B cell (primary cell): ENCODE results near the gene CCDC97. TPM values are rescaled to one million over a fixed set of nuclear protein-coding genes. Genes with fewer than 3 reads are reported as not detected.
A peak's percentile ranks its signal among the peaks of the same experiment; 100 is the strongest.

Source experiments
- ATAC-seq: fragments of 200-7000 bp; cut with Tn5 transposase; one replicate; pipeline ENCODE4 v1.10.0; 2021; ENCODE audit warnings: low read depth, mild to moderate bottlenecking, moderate number of reproducible peaks, moderate library complexity
- CTCF ChIA-PET: fragments of 350-600 bp; sonication (Branson Sonifier 250); formaldehyde crosslinking; loops from one replicate; lab custom pipeline; 2021; ENCODE audit warnings: antibody characterized with exemption, inconsistent platforms; lab: Charles Lee
- POLR2A ChIA-PET: fragments of 350-600 bp; sonication (Branson Sonifier 250); formaldehyde crosslinking; loops from one replicate; lab custom pipeline; 2021; ENCODE audit warnings: antibody characterized with exemption; lab: Charles Lee
- DNase-seq: peaks from one replicate; pipeline ENCODE4 v3.0.0; 2013
- H2AFZ ChIP-seq: 2 replicates; pipeline ENCODE4 v1.6.1; 2012; ENCODE audit warnings: mild to moderate bottlenecking, low read depth, low read length; ENCODE audit not compliant: insufficient read depth, poor library complexity, severe bottlenecking
- H3K27ac ChIP-seq, 2 donors: 1 replicate in 1 of 2; 2 replicates in 1 of 2; pipeline ENCODE4 v1.5.1; 2012 to 2013; ENCODE audit warnings: low read length in 2 of 2, mild to moderate bottlenecking in 2 of 2, moderate library complexity in 1 of 2
- H3K27me3 ChIP-seq, 4 experiments: fragments of 200-600 bp in 1 of 4; sonication (generic) in 1 of 4; replicated peaks in 1 of 4; 1 replicate in 2 of 4; 2 replicates in 2 of 4; pipeline versions ENCODE4 v1.6.1 to v1.7.0; 2013 to 2016; ENCODE audit warnings: low read length in 3 of 4, mild to moderate bottlenecking in 2 of 4, mixed read lengths in 1 of 4, moderate library complexity in 1 of 4; ENCODE audit not compliant: insufficient read depth in 4 of 4, control insufficient read depth in 3 of 4; ENCODE audit errors: control extremely low read depth in 1 of 4
- H3K36me3 ChIP-seq, 2 experiments: replicated peaks in 1 of 2; 1 replicate in 1 of 2; 2 replicates in 1 of 2; pipeline versions ENCODE4 v1.6.1 to v1.7.1; 2013; ENCODE audit warnings: low read length in 1 of 2; ENCODE audit not compliant: insufficient read depth in 2 of 2, control insufficient read depth in 1 of 2; ENCODE audit errors: control extremely low read depth in 1 of 2, extremely low read depth in 1 of 2
- H3K4me1 ChIP-seq, 2 donors: fragments of 200-600 bp in 1 of 2; sonication (generic) in 1 of 2; 1 replicate in 1 of 2; 2 replicates in 1 of 2; pipeline versions ENCODE4 v1.5.1 to v1.6.1; 2013 to 2017; ENCODE audit warnings: low read length in 2 of 2; ENCODE audit not compliant: control insufficient read depth in 2 of 2, insufficient read depth in 2 of 2
- H3K4me2 ChIP-seq: replicated peaks from 2 replicates; pipeline ENCODE3; 2012; ENCODE audit warnings: mild to moderate bottlenecking, low read depth, low read length; ENCODE audit not compliant: poor library complexity, severe bottlenecking
- H3K4me3 ChIP-seq, 5 experiments: fragments of 200-600 bp in 1 of 5; sonication (generic) in 1 of 5; 1 replicate in 3 of 5; 2 replicates in 2 of 5; pipeline versions ENCODE4 v1.5.1 to v1.7.0; 2011 to 2016; ENCODE audit warnings: low read length in 4 of 5, mild to moderate bottlenecking in 4 of 5, low read depth in 2 of 5, control low read depth in 1 of 5, moderate library complexity in 1 of 5; ENCODE audit not compliant: insufficient read depth in 1 of 5; ENCODE audit errors: control extremely low read depth in 1 of 5, extremely low read depth in 1 of 5
- H3K79me2 ChIP-seq: fragments of 200-600 bp; sonication (generic); one replicate; pipeline ENCODE4 v1.6.0; 2016; ENCODE audit warnings: low read length; ENCODE audit not compliant: control insufficient read depth, insufficient read depth
- H3K9ac ChIP-seq: fragments of 200-600 bp; sonication (generic); 2 replicates; pipeline ENCODE4 v1.6.1; 2017; ENCODE audit warnings: mild to moderate bottlenecking, low read length, moderate library complexity
- H3K9me3 ChIP-seq, 3 donors: one replicate each; pipeline versions ENCODE4 v1.6.1 to v1.7.1; 2013; ENCODE audit warnings: low read length in 2 of 3; ENCODE audit not compliant: control insufficient read depth in 2 of 3, insufficient read depth in 1 of 3; ENCODE audit errors: control extremely low read depth in 1 of 3
- H4K20me1 ChIP-seq: 2 replicates; pipeline ENCODE4 v1.6.0; 2012; ENCODE audit warnings: mild to moderate bottlenecking, low read length; ENCODE audit not compliant: insufficient read depth, control insufficient read depth, poor library complexity, severe bottlenecking
- H3K27ac Mint-ChIP-seq: one replicate; pipeline ENCODE4 v1.8.0; 2021; ENCODE audit warnings: mixed read lengths
- H3K27me3 Mint-ChIP-seq: one replicate; pipeline ENCODE4 v1.8.0; 2021; ENCODE audit warnings: mixed read lengths
- H3K4me1 Mint-ChIP-seq: one replicate; pipeline ENCODE4 v1.8.0; 2021; ENCODE audit warnings: mixed read lengths
- H3K4me3 Mint-ChIP-seq: one replicate; pipeline ENCODE4 v1.8.0; 2021; ENCODE audit warnings: mixed read lengths
- H3K9me3 Mint-ChIP-seq: one replicate; pipeline ENCODE4 v1.8.0; 2022; ENCODE audit warnings: mixed read lengths; ENCODE audit not compliant: insufficient read depth
- EZH2 ChIP-seq: IDR thresholded peaks from 2 replicates; pipeline ENCODE4 v1.6.1; 2012; ENCODE audit warnings: borderline replicate concordance, low read depth, mild to moderate bottlenecking, moderate library complexity, low read length; ENCODE audit not compliant: insufficient read depth, poor library complexity, severe bottlenecking
- WGBS: methylation state at CpG from one replicate; pipeline ENCODE4 v1.1.5; 2013; ENCODE audit warnings: missing lambda C conversion rate; ENCODE audit not compliant: insufficient coverage; 5-methylcytosine and 5-hydroxymethylcytosine counted together
- intact Hi-C: fragments of 100-400 bp; cut with micrococcal nuclease; formaldehyde crosslinking; loops from one replicate; pipeline ENCODE4 v1.10.0; 2022
- polyA plus RNA-seq: library from polyadenylated mRNA; depleted of rRNA; stranded (reverse); fragments of >200 nt; gene quantifications from 2 replicates; pipeline ENCODE4 v1.2.3, GENCODE V29; 2012
- total RNA-seq, 2 donors: library from RNA; stranded (reverse); fragments of 120-200 nt in 1 of 2; gene quantifications; 1 replicate in 1 of 2; 2 replicates in 1 of 2; pipeline versions ENCODE4 v1.2.3 to v1.2.4, GENCODE V29; 2013 to 2022
- TF ChIP-seq, protein P1 (sequence below): fragments of 200-600 bp; IDR thresholded peaks from one replicate; pipeline ENCODE4 v1.8.0; 2022; ENCODE audit warnings: antibody characterized with exemption, mild to moderate bottlenecking

The CCDC97 gene
- total and polyA plus RNA-seq, 2 donors (not counting 1 experiment from before 2014, with no cell fraction given): 16.3 to 68.3 TPM

DNA sequence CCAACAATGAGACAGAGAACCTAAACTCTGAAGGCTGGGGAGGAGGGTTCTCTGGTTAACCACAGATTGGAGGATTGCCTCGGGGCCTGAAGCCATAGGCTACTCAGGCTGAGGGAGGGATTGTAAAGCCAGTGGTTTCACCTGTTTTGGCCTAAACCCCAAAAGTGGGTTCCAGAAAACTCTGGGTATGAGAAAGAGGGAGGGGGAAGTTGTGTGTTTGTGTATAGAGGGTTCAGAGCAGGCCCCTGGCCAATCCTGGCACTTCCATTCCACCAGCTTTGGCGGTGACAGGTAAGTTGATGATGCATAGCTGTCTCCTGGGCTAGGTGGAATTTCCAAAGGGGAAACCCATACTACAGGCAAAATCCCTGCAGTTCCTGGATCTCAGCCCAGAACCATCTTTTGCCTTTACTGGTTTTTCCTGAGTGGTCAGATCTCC lies 13.5 kb upstream of the CCDC97 start:
- H3K4me1 Mint-ChIP-seq: peaks cover 54% of the 10 kb centered on the region

More for the DNA sequence above, 13.5 kb upstream of the CCDC97 start:
- ChIA-PET CTCF (interaction anchor here (1.0 to 3.3 kb wide), 4 partner anchors 10 to 68 kb away, joined by 3 to 41 read pairs (median 12); partner anchors contain the start of gene HNRNPUL1), POLR2A (interaction anchor here (2.0 kb wide), 1 partner anchor 33 kb away, joined by 15 read pairs; the partner anchor contains the start of gene HNRNPUL1)
- ATAC-seq (no peak), DNase-seq (no peak)
- H3K9me3 ChIP-seq: no peaks in the 10 kb centered on the region
- no peak overlapping the region for H2AFZ ChIP-seq
- Mint-ChIP-seq H3K4me3 (no peak overlapping the region), H3K9me3 (no peaks in the 10 kb centered on the region), H3K27me3 (no peaks in the 10 kb centered on the region), H3K27ac (peak overlapping the region; percentile 98)
- H3K36me3 ChIP-seq: peaks cover 2 to 96% of the 10 kb centered on the region in 2 experiments
- WGBS: 64% methylated on average over 2 of the region's 2 CpGs
- H3K4me2 ChIP-seq: no peak overlapping the region
- TF ChIP-seq EZH2: no peak
- TF ChIP-seq, protein P1, sequence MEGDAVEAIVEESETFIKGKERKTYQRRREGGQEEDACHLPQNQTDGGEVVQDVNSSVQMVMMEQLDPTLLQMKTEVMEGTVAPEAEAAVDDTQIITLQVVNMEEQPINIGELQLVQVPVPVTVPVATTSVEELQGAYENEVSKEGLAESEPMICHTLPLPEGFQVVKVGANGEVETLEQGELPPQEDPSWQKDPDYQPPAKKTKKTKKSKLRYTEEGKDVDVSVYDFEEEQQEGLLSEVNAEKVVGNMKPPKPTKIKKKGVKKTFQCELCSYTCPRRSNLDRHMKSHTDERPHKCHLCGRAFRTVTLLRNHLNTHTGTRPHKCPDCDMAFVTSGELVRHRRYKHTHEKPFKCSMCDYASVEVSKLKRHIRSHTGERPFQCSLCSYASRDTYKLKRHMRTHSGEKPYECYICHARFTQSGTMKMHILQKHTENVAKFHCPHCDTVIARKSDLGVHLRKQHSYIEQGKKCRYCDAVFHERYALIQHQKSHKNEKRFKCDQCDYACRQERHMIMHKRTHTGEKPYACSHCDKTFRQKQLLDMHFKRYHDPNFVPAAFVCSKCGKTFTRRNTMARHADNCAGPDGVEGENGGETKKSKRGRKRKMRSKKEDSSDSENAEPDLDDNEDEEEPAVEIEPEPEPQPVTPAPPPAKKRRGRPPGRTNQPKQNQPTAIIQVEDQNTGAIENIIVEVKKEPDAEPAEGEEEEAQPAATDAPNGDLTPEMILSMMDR: no peak
- H3K9ac ChIP-seq: peak overlapping the region; percentile 75
- H3K4me1 ChIP-seq: peaks cover 39 to 45% of the 10 kb centered on the region in 2 donors
- H3K79me2 ChIP-seq: peaks cover 38% of the 10 kb centered on the region
- H3K27ac ChIP-seq: peak overlapping the region; percentile 83 to 100
- H3K27me3 ChIP-seq: no peaks in the 10 kb centered on the region
- H3K4me3 ChIP-seq: no peak overlapping the region
- intact Hi-C loops: loop anchor here (10.0 kb wide), 1 partner anchor 892 kb away; no protein-coding TSS in a partner anchor
- H4K20me1 ChIP-seq: peaks cover 3% of the 10 kb centered on the region
